Ascending aorta (tissue), 2 donors: ENCODE results near the gene ITGA11. TPM values are rescaled to one million over a fixed set of nuclear protein-coding genes. Genes with fewer than 3 reads are reported as not detected.

Experiments
- DNase-seq, 2 donors: peaks; one replicate each; pipeline ENCODE4 v3.0.0-alpha.2; 2019; ENCODE audit warnings: low spot score in 2 of 2
- H3K27ac ChIP-seq, 2 donors: fragments of 200-600 bp; sonication (generic); one replicate each; pipeline ENCODE4 v1.5.1; 2016 to 2017; ENCODE audit warnings: mild to moderate bottlenecking in 1 of 2
- H3K27me3 ChIP-seq: fragments of 200-600 bp; sonication (generic); one replicate; pipeline ENCODE4 v1.5.1; 2017
- H3K36me3 ChIP-seq, 2 donors: fragments of 200-600 bp; sonication (generic); one replicate each; pipeline ENCODE4 v1.5.1; 2016
- H3K4me1 ChIP-seq, 2 donors: fragments of 200-600 bp; sonication (generic); one replicate each; pipeline ENCODE4 v1.5.1; 2016 to 2017; ENCODE audit warnings: mild to moderate bottlenecking in 1 of 2
- H3K4me3 ChIP-seq, 2 donors: fragments of 200-600 bp; sonication (generic); one replicate each; pipeline ENCODE4 v1.5.1; 2016 to 2017; ENCODE audit warnings: mild to moderate bottlenecking in 1 of 2
- H3K9me3 ChIP-seq, 2 donors: fragments of 200-600 bp; sonication (generic); one replicate each; pipeline ENCODE4 v1.5.1; 2016
- CTCF ChIP-seq, 3 experiments: fragments of 200-600 bp in 2 of 3; fragments of 450-650 bp in 1 of 3; sonication (generic) in 2 of 3; IDR thresholded peaks; one replicate each; pipeline ENCODE4 v1.5.1; 2016 to 2019; ENCODE audit warnings: antibody characterized with exemption in 3 of 3, mild to moderate bottlenecking in 1 of 3, moderate library complexity in 1 of 3
- intact Hi-C: fragments of 100-400 bp; cut with DNase I; formaldehyde crosslinking; loops from one replicate; pipeline ENCODE4 v1.15.1; 2023
- total RNA-seq: library from RNA; depleted of rRNA; stranded (reverse); fragments of >200 nt; gene quantifications from one replicate; pipeline ENCODE4 v1.1.0, GENCODE V29; 2016

Gene ITGA11
- total RNA-seq, 1 donor from 2014 or later: 136 TPM

GRCh38 chr15:68364660-68365035, 67.3 kb downstream of the ITGA11 start:
- no peak for DNase-seq
- H3K36me3 ChIP-seq: peaks cover 13 to 41% of the 10 kb centered on the region in 2 donors
- no peak overlapping the region for H3K4me3 ChIP-seq
- peak overlapping the region; percentile 96 for H3K27ac ChIP-seq
- intact Hi-C loops: loop anchor here (1.0 to 5.0 kb wide), 3 partner anchors 29 to 173 kb away; no protein-coding TSS in a partner anchor
- H3K27me3 ChIP-seq: no peaks in the 10 kb centered on the region
- no peak for TF ChIP-seq CTCF (IDR thresholded peaks at IDR 0.05)
- H3K9me3 ChIP-seq: no peaks in the 10 kb centered on the region
- peaks cover 25 to 75% of the 10 kb centered on the region in 2 donors for H3K4me1 ChIP-seq

- peak in 1 of 2 donors; percentile 84 for DNase-seq
- no peak for TF ChIP-seq CTCF (IDR thresholded peaks at IDR 0.05)
- Histone ChIP-seq H3K27ac (peak overlapping the region; percentile 96), H3K36me3 (peaks cover 13 to 36% of the 10 kb centered on the region in 2 donors), H3K27me3 (no peaks in the 10 kb centered on the region), H3K4me1 (peaks cover 25 to 76% of the 10 kb centered on the region in 2 donors), H3K9me3 (no peaks in the 10 kb centered on the region), H3K4me3 (no peak overlapping the region)
- intact Hi-C loops: no loop called here
Measured at GRCh38 chr15:68364028-68364659, 67.8 kb downstream of the ITGA11 start.

GRCh38 chr15:68363353-68363752, 68.6 kb downstream of the ITGA11 start:
- intact Hi-C loops: no loop called here

GRCh38 chr15:68362537-68363126, 69.3 kb downstream of the ITGA11 start:
- no peak for DNase-seq
- TF ChIP-seq CTCF (IDR thresholded peaks at IDR 0.05): no peak
- Histone ChIP-seq H3K27ac (peak overlapping the region; percentile 96), H3K4me3 (no peak overlapping the region), H3K4me1 (peaks cover 22 to 71% of the 10 kb centered on the region in 2 donors), H3K27me3 (no peaks in the 10 kb centered on the region), H3K9me3 (no peaks in the 10 kb centered on the region), H3K36me3 (peaks cover 16 to 26% of the 10 kb centered on the region in 2 donors)
- intact Hi-C loops: no loop called here

More at GRCh38 chr15:68363353-68363752, 68.6 kb downstream of the ITGA11 start:
- Histone ChIP-seq H3K27ac (peak overlapping the region; percentile 96), H3K36me3 (peaks cover 13 to 33% of the 10 kb centered on the region in 2 donors), H3K4me1 (peaks cover 22 to 77% of the 10 kb centered on the region in 2 donors), H3K27me3 (no peaks in the 10 kb centered on the region), H3K9me3 (no peaks in the 10 kb centered on the region), H3K4me3 (no peak overlapping the region)
- no peak for DNase-seq
- no peak for TF ChIP-seq CTCF (IDR thresholded peaks at IDR 0.05)

- H3K9me3 ChIP-seq: no peaks in the 10 kb centered on the region
- H3K4me1 ChIP-seq: peaks cover 21 to 53% of the 10 kb centered on the region in 2 donors
- no peak for DNase-seq
- H3K27ac ChIP-seq: peak overlapping the region; percentile 96
- no peak for TF ChIP-seq CTCF (IDR thresholded peaks at IDR 0.05)
- no peaks in the 10 kb centered on the region for H3K27me3 ChIP-seq
- no peak overlapping the region for H3K4me3 ChIP-seq
- intact Hi-C loops: no loop called here
- peaks cover 31 to 41% of the 10 kb centered on the region in 2 donors for H3K36me3 ChIP-seq
Measured at GRCh38 chr15:68360721-68361120, 71.2 kb downstream of the ITGA11 start.
